GM12878 (cell line): Measurements from ENCODE around the gene FBXO42. TPM values are rescaled to one million over a fixed set of nuclear protein-coding genes. Genes with fewer than 3 reads are reported as not detected.

Source experiments
- CBX3 ChIP-seq: fragments of 200-600 bp; sonication (generic); IDR thresholded peaks from 2 replicates; pipeline ENCODE4 v1.6.1; 2016; ENCODE audit warnings: low read depth, borderline replicate concordance
- FOS ChIP-seq: IDR thresholded peaks from 3 replicates; pipeline ENCODE4 v1.6.1; 2011; ENCODE audit warnings: borderline replicate concordance; ENCODE audit not compliant: insufficient read length; ENCODE audit errors: extremely low read depth
- HSF1 ChIP-seq: fragments of 150-350 bp; IDR thresholded peaks from 2 replicates; pipeline ENCODE4 v1.6.1; 2014; ENCODE audit warnings: mild to moderate bottlenecking, low read depth, low read length
- JUND ChIP-seq: IDR thresholded peaks from 2 replicates; pipeline ENCODE4 v1.6.1; 2012; ENCODE audit warnings: low read depth, mild to moderate bottlenecking, low read length, improper control_type of control experiment, moderate library complexity
- POLR2A ChIP-seq: IDR thresholded peaks from 2 replicates; pipeline ENCODE4 v1.6.1; 2011; ENCODE audit warnings: low read depth, mild to moderate bottlenecking, low read length
- RELB ChIP-seq: fragments of 450-650 bp; IDR thresholded peaks from 2 replicates; pipeline ENCODE4 v1.6.1; 2017; ENCODE audit warnings: low read depth, mild to moderate bottlenecking, moderate library complexity
- polyA plus RNA-seq, 11 experiments: library from polyadenylated mRNA; depleted of rRNA in 4 of 11; unstranded in 6 of 11; stranded (reverse) in 5 of 11; fragments of >200 nt; fragmentation: Nextera tagmentation in 4 of 11; fragmentation: Illumina TruSeq in 1 of 11; extraction: Ambion mirVana in 4 of 11; extraction: Trizol in 1 of 11; gene quantifications; 1 replicate in 1 of 11; 2 replicates in 10 of 11; pipeline versions ENCODE4 v1.2.1 to v1.2.3, GENCODE V29; 2011 to 2016; ENCODE audit warnings: inconsistent platforms in 2 of 11, missing spikeins in 2 of 11, low read depth in 1 of 11
- total RNA-seq, 4 experiments: library from RNA; depleted of rRNA in 3 of 4; stranded (reverse); fragments of >200 nt in 3 of 4; fragmentation: Illumina TruSeq in 1 of 4; extraction: Trizol in 1 of 4; gene quantifications; 2 replicates each; pipeline versions ENCODE4 v1.2.1 to v1.2.3, GENCODE V29; 2013 to 2021
- TF ChIP-seq, protein P1 (sequence below): IDR thresholded peaks from 2 replicates; pipeline ENCODE4 v1.6.1; 2011; ENCODE audit warnings: borderline replicate concordance, low read depth, mild to moderate bottlenecking, moderate library complexity, low read length; ENCODE audit not compliant: insufficient read depth, poor library complexity, severe bottlenecking
- TF ChIP-seq, protein P2 (sequence below): fragments of 450-650 bp; IDR thresholded peaks from 2 replicates; pipeline ENCODE4 v1.6.1; 2017; ENCODE audit warnings: antibody characterized with exemption, mild to moderate bottlenecking, moderate library complexity

The FBXO42 gene
- total and polyA plus RNA-seq, 10 of the 15 experiments (the other 5 are each of a cell fraction or from before 2014, with no cell fraction given): 6.1 to 23.8 (median 15.2) TPM

DNA sequence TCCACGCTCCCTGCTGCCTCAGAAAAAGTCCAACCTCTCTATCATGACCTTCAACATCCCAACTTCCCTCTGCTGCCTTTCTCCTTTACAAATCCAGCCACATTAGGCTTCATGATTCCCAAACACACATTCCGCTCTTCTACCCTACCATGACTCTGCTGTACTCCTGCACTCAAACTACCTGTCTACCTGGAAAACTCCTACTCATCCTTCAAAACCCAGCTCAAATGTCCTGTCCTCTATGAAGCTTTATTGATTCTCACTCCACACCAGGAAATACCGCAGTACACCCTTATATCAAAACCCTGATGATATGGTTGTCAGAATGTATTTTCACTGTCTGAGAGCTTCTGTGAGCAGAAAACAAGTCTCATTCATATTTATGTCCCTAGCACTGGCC, 148.7 kb downstream of the FBXO42 start (continued):
- TF ChIP-seq, protein P1, sequence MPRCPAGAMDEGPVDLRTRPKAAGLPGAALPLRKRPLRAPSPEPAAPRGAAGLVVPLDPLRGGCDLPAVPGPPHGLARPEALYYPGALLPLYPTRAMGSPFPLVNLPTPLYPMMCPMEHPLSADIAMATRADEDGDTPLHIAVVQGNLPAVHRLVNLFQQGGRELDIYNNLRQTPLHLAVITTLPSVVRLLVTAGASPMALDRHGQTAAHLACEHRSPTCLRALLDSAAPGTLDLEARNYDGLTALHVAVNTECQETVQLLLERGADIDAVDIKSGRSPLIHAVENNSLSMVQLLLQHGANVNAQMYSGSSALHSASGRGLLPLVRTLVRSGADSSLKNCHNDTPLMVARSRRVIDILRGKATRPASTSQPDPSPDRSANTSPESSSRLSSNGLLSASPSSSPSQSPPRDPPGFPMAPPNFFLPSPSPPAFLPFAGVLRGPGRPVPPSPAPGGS: no peak
- TF ChIP-seq CBX3: no peak
- no peak for TF ChIP-seq POLR2A
- TF ChIP-seq FOS: no peak
- TF ChIP-seq, protein P2, sequence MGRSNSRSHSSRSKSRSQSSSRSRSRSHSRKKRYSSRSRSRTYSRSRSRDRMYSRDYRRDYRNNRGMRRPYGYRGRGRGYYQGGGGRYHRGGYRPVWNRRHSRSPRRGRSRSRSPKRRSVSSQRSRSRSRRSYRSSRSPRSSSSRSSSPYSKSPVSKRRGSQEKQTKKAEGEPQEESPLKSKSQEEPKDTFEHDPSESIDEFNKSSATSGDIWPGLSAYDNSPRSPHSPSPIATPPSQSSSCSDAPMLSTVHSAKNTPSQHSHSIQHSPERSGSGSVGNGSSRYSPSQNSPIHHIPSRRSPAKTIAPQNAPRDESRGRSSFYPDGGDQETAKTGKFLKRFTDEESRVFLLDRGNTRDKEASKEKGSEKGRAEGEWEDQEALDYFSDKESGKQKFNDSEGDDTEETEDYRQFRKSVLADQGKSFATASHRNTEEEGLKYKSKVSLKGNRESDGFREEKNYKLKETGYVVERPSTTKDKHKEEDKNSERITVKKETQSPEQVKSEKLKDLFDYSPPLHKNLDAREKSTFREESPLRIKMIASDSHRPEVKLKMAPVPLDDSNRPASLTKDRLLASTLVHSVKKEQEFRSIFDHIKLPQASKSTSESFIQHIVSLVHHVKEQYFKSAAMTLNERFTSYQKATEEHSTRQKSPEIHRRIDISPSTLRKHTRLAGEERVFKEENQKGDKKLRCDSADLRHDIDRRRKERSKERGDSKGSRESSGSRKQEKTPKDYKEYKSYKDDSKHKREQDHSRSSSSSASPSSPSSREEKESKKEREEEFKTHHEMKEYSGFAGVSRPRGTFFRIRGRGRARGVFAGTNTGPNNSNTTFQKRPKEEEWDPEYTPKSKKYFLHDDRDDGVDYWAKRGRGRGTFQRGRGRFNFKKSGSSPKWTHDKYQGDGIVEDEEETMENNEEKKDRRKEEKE: no peak
- TF ChIP-seq JUND: no peak
- no peak for TF ChIP-seq HSF1
- TF ChIP-seq RELB: no peak
